Measurements from ENCODE around the gene LRRC27.
"Not testable (repeated sequence)": the region's sequence is repeated elsewhere in the genome, so short reads cannot be mapped to it uniquely, and the experiment has no call there.

The LRRC27 gene

GRCh38 chr10:132331601-132332432 is at the start of gene LRRC27:
Gene LRRC27 (plus strand): TSS chr10:132332193. CDS start chr10:132333525, 1,332 bp downstream.
- DNase-seq (ENCODE audit: low spot score): peak; percentile 98

- DNase-seq (ENCODE audit: low spot score): no peak
Measured at GRCh38 chr10:132282667-132283603, 49.1 kb upstream of the LRRC27 start.

- no peak for DNase-seq (ENCODE audit: low spot score)
Measured at GRCh38 chr10:132283604-132284382, 48.2 kb upstream of the LRRC27 start.

GRCh38 chr10:132289439-132289838 is 42.6 kb upstream of the LRRC27 start:
- no peak for DNase-seq (ENCODE audit: low spot score)

GRCh38 chr10:132290631-132291030 is 41.4 kb upstream of the LRRC27 start:
- no peak for DNase-seq (ENCODE audit: low spot score)

GRCh38 chr10:132291826-132292225 is 40.2 kb upstream of the LRRC27 start:
- DNase-seq (ENCODE audit: low spot score): no peak

GRCh38 chr10:132292287-132293200 is 39.4 kb upstream of the LRRC27 start:
- DNase-seq (ENCODE audit: low spot score): no peak

- DNase-seq (ENCODE audit: low spot score): no peak
Measured at GRCh38 chr10:132293201-132293812, 38.7 kb upstream of the LRRC27 start.

GRCh38 chr10:132293813-132294520 is 38.0 kb upstream of the LRRC27 start:
- no peak for DNase-seq (ENCODE audit: low spot score)

- no peak for DNase-seq (ENCODE audit: low spot score)
Measured at GRCh38 chr10:132294561-132295318, 37.3 kb upstream of the LRRC27 start.

- not testable (repeated sequence) for DNase-seq (ENCODE audit: low spot score)
Measured at GRCh38 chr10:132295481-132295880, 36.5 kb upstream of the LRRC27 start.

GRCh38 chr10:132296666-132297443 is 35.1 kb upstream of the LRRC27 start:
- DNase-seq (ENCODE audit: low spot score): no peak

- no peak for DNase-seq (ENCODE audit: low spot score)
Measured at GRCh38 chr10:132297526-132297925, 34.5 kb upstream of the LRRC27 start.

- no peak for DNase-seq (ENCODE audit: low spot score)
Measured at GRCh38 chr10:132298038-132298881, 33.7 kb upstream of the LRRC27 start.

GRCh38 chr10:132299371-132300336 is 32.3 kb upstream of the LRRC27 start:
- DNase-seq (ENCODE audit: low spot score): no peak

- DNase-seq (ENCODE audit: low spot score): no peak
Measured at GRCh38 chr10:132300582-132300981, 31.4 kb upstream of the LRRC27 start.

All from hematopoietic multipotent progenitor cell treated with erythropoietin and hydrocortisone succinate and interleukin-3 and kit ligand, for 17 days (in vitro differentiated cells).